K562 (cell line): ENCODE data around the gene LMO7. TPM values are rescaled to one million over a fixed set of nuclear protein-coding genes. Genes with fewer than 3 reads are reported as not detected.

Experiments
- ATAC-seq: fragments of 200-7000 bp; cut with Tn5 transposase; 3 replicates; pipeline ENCODE4 v1.9.1; 2020; ENCODE audit warnings: moderate library complexity
- BruUV-seq: library from RNA; stranded (reverse); fragments of 400-500 nt; replicated peaks from 2 replicates; lab custom pipeline; 2021; lab: Mats Ljungman, UMichigan
- CTCF ChIA-PET: fragments of 300-600 bp; formaldehyde crosslinking; extraction: SDS; loops from one replicate; lab custom pipeline; 2021; ENCODE audit warnings: low intra/inter-chr PET ratio; lab: Yijun Ruan, JAX
- POLR2A ChIA-PET: fragments of 300-600, 350-650 bp; sonication (Branson Sonifier 250); formaldehyde crosslinking; extraction: SDS; loops from one replicate; lab custom pipeline; 2021; ENCODE audit warnings: antibody characterized with exemption, inconsistent platforms; lab: Yijun Ruan, JAX
- DNase-seq, 4 experiments: peaks; one replicate each; pipeline versions ENCODE4 v3.0.0 to v3.0.0-alpha.2; 2011 to 2018; ENCODE audit warnings: low spot score in 3 of 4, mixed read lengths in 3 of 4; ENCODE audit errors: extremely low read depth in 1 of 4
- FAIRE-seq: peaks from 2 replicates; lab custom pipeline; 2011; peaks lifted over from hg19 to GRCh38; lab: Jason Lieb, UNC
- H2AFZ ChIP-seq: 2 replicates; pipeline ENCODE4 v1.6.0; 2011; ENCODE audit warnings: low read depth, low read length, control low read depth, inconsistent platforms
- H3K27ac ChIP-seq: fragments of 200-600 bp; 3 replicates; pipeline ENCODE4 v1.8.0; 2011; ENCODE audit warnings: low read depth, mild to moderate bottlenecking, control low read depth, inconsistent platforms, low read length, moderate library complexity, mixed read lengths; ENCODE audit errors: extremely low read depth
- H3K27me3 ChIP-seq, 2 experiments: fragments of 300-600 bp in 1 of 2; 2 replicates in 1 of 2; 3 replicates in 1 of 2; pipeline versions ENCODE4 v1.6.0 to v1.8.0; 2011; ENCODE audit warnings: inconsistent platforms in 2 of 2, low read length in 2 of 2, mild to moderate bottlenecking in 1 of 2, mixed read lengths in 1 of 2, moderate library complexity in 1 of 2; ENCODE audit not compliant: control insufficient read depth in 2 of 2, insufficient read depth in 2 of 2
- H3K36me3 ChIP-seq: fragments of 300-600 bp; 3 replicates; pipeline ENCODE4 v1.8.0; 2011; ENCODE audit warnings: mild to moderate bottlenecking, low read length, inconsistent platforms; ENCODE audit not compliant: control insufficient read depth, insufficient read depth
- H3K4me1 ChIP-seq, 2 experiments: fragments of 200-600 bp in 1 of 2; replicated peaks in 1 of 2; 2 replicates in 1 of 2; 3 replicates in 1 of 2; pipeline versions ENCODE4 v1.5.1 to v1.8.0; 2011; ENCODE audit warnings: inconsistent platforms in 2 of 2, low read length in 2 of 2, mild to moderate bottlenecking in 1 of 2, mixed read lengths in 1 of 2, moderate library complexity in 1 of 2; ENCODE audit not compliant: control insufficient read depth in 2 of 2, insufficient read depth in 2 of 2
- H3K4me2 ChIP-seq: 2 replicates; pipeline ENCODE4 v1.6.1; 2011; ENCODE audit warnings: low read length, control low read depth, inconsistent platforms, mixed read lengths; ENCODE audit not compliant: insufficient read depth
- H3K4me3 ChIP-seq: fragments of 200-600 bp; sonication (generic), shearing (Covaris generic); 2 replicates; pipeline ENCODE4 v1.5.1; 2016; ENCODE audit warnings: control low read depth, inconsistent platforms
- H3K79me2 ChIP-seq: fragments of 200-600 bp; 3 replicates; pipeline ENCODE4 v1.8.0; 2011; ENCODE audit warnings: low read length, inconsistent platforms; ENCODE audit not compliant: control insufficient read depth, insufficient read depth
- H3K9ac ChIP-seq, 2 experiments: 2 replicates each; pipeline versions ENCODE4 v1.6.0 to v1.6.1; 2011; ENCODE audit warnings: low read depth in 2 of 2, low read length in 2 of 2, control low read depth in 1 of 2, inconsistent platforms in 1 of 2, mild to moderate bottlenecking in 1 of 2, mixed read lengths in 1 of 2; ENCODE audit not compliant: insufficient read depth in 1 of 2
- H3K9me1 ChIP-seq: one replicate; pipeline ENCODE4 v1.6.0; 2011; ENCODE audit warnings: inconsistent platforms, mild to moderate bottlenecking, low read length, moderate library complexity; ENCODE audit not compliant: control insufficient read depth, insufficient read depth
- H3K9me3 ChIP-seq: replicated peaks from 2 replicates; pipeline ENCODE4 v1.5.1; 2011; ENCODE audit warnings: low read depth, low read length, inconsistent platforms; ENCODE audit not compliant: control insufficient read depth, insufficient read depth
- H4K20me1 ChIP-seq: replicated peaks from 2 replicates; pipeline ENCODE4 v1.6.1; 2011; ENCODE audit warnings: low read length, inconsistent platforms, mixed read lengths; ENCODE audit not compliant: control insufficient read depth, insufficient read depth
- ATF1 ChIP-seq, 2 experiments: fragments of 450-650 bp in 1 of 2; IDR thresholded peaks; 2 replicates each; pipeline ENCODE4 v1.6.1; 2016; ENCODE audit warnings: missing compliant biosample characterization in 1 of 2, missing genetic modification characterization in 1 of 2
- ETV1 ChIP-seq: fragments of 450-650 bp; conservative IDR thresholded peaks from 2 replicates; pipeline ENCODE4 v1.6.1; 2016; ENCODE audit warnings: missing genetic modification characterization, control low read depth, low read depth, missing compliant biosample characterization
- GABPA ChIP-seq: fragments of 200-800 bp; sonication (Bioruptor generic); conservative IDR thresholded peaks from 2 replicates; pipeline ENCODE4 v1.6.1; 2016; ENCODE audit warnings: low read depth, missing genetic modification characterization, missing compliant biosample characterization
- MECOM ChIP-seq: fragments of 250-450 bp; sonication (Bioruptor Pico); IDR thresholded peaks from 2 replicates; pipeline ENCODE4 v1.8.0; 2022; ENCODE audit warnings: inconsistent platforms
- OTX1 ChIP-seq: fragments of 450-650 bp; formaldehyde crosslinking; IDR thresholded peaks from 2 replicates; pipeline ENCODE4 v1.4.0; 2022; ENCODE audit warnings: mild to moderate bottlenecking
- ZNF311 ChIP-seq: fragments of 250-450 bp; sonication (Bioruptor Pico); IDR thresholded peaks from 2 replicates; pipeline ENCODE4 v1.4.0; 2020; ENCODE audit warnings: mild to moderate bottlenecking, moderate library complexity
- ZNF41 ChIP-seq: fragments of 250-450 bp; sonication (Bioruptor Pico); conservative IDR thresholded peaks from 2 replicates; pipeline ENCODE4 v1.4.0; 2020; ENCODE audit warnings: mild to moderate bottlenecking
- ZNF76 ChIP-seq: fragments of 250-450 bp; sonication (Bioruptor Pico); IDR thresholded peaks from 2 replicates; pipeline ENCODE4 v1.4.0; 2020; ENCODE audit warnings: mild to moderate bottlenecking, moderate library complexity, borderline replicate concordance
- ZNF785 ChIP-seq: fragments of 250-450 bp; sonication (Bioruptor Pico); IDR thresholded peaks from 2 replicates; pipeline ENCODE4 v1.4.0; 2020; ENCODE audit warnings: mild to moderate bottlenecking
- ZNF79 ChIP-seq: fragments of 250-450 bp; sonication (Bioruptor Pico); IDR thresholded peaks from 2 replicates; pipeline ENCODE4 v1.4.0; 2020; ENCODE audit warnings: low read depth, mild to moderate bottlenecking, moderate library complexity
- WGBS: fragments of 100-300 bp; shearing (Covaris generic); methylation state at CpG from one replicate; pipeline ENCODE4 v1.1.6; 2016; ENCODE audit warnings: low coverage, mixed read lengths; ENCODE audit not compliant: insufficient coverage; ENCODE audit errors: missing lambda C conversion rate; 5-methylcytosine and 5-hydroxymethylcytosine counted together
- in situ Hi-C: fragments of 300-500 bp; cut with MboI; formaldehyde crosslinking; loops from 4 replicates; pipeline ENCODE4 v1.15.0; 2018; ENCODE audit warnings: inconsistent platforms, mixed read lengths
- intact Hi-C: fragments of 100-400 bp; cut with micrococcal nuclease; formaldehyde crosslinking; loops from 2 replicates; pipeline ENCODE4 v1.14.2; 2022
- polyA plus RNA-seq, 8 experiments: library from polyadenylated mRNA; depleted of rRNA in 4 of 8; stranded (reverse) in 5 of 8; unstranded in 3 of 8; fragments of >200 nt; fragmentation: Nextera tagmentation in 2 of 8; fragmentation: Illumina TruSeq in 1 of 8; extraction: Ambion mirVana in 2 of 8; extraction: Trizol in 1 of 8; gene quantifications; 2 replicates each; pipeline versions ENCODE4 v1.2.1 to v1.2.3, GENCODE V29; 2011 to 2014; ENCODE audit warnings: inconsistent platforms in 1 of 8, missing spikeins in 1 of 8
- total RNA-seq, 7 experiments: library from RNA; depleted of rRNA in 6 of 7; stranded (reverse); fragments of >200 nt in 6 of 7; fragmentation: Illumina TruSeq in 2 of 7; extraction: Trizol in 2 of 7; gene quantifications; 2 replicates each; pipeline versions ENCODE4 v1.2.1 to v1.2.3, GENCODE V29; 2011 to 2021; ENCODE audit warnings: low replicate concordance in 1 of 7
- TF ChIP-seq, protein P1 (sequence below): fragments of 200-600 bp; sonication (generic); IDR thresholded peaks from one replicate; pipeline ENCODE4 v1.6.1; 2012; ENCODE audit warnings: mild to moderate bottlenecking, low read depth, low read length, inconsistent platforms

The LMO7 gene
- total and polyA plus RNA-seq, 9 of the 15 experiments (the other 6 are each of a cell fraction or from before 2014, with no cell fraction given): 0.42 to 4.3 (median 1.7) TPM

DNA sequence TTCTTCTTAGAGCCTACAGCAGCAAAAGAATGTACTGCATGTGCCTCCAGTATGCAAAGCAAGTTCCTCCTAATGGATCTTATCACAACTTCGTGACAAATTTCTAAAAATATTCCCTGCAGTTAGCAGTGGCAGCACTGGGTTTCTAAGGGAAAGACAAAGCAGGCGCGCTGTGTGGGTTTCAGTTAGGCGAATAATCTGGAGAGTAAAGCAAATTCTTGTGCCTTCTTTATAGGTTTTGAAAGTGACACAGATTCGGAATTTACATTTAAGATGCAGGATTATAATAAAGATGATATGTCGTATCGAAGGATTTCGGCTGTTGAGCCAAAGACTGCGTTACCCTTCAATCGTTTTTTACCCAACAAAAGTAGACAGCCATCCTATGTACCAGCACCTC lies 167.9 kb downstream of the LMO7 start:
- FAIRE-seq (no peak), ATAC-seq (no peak), DNase-seq (no peak)
- intact Hi-C loops: loop anchor here (5.0 kb wide), 1 partner anchor 107 kb away; no protein-coding TSS in a partner anchor
- ChIA-PET CTCF (no interaction called here), POLR2A (no interaction called here)
- Histone ChIP-seq H3K4me3 (no peak overlapping the region), H3K27ac (no peak overlapping the region), H3K4me2 (no peak overlapping the region), H3K4me1 (no peaks in the 10 kb centered on the region), H3K9me1 (no peaks in the 10 kb centered on the region), H4K20me1 (no peaks in the 10 kb centered on the region), H3K27me3 (peaks cover 0 to 4% of the 10 kb centered on the region in 2 experiments; a peak in 1 of 5 replicates), H3K9me3 (no peaks in the 10 kb centered on the region), H3K36me3 (no peaks in the 10 kb centered on the region), H3K79me2 (no peaks in the 10 kb centered on the region), H2AFZ (no peak overlapping the region), H3K9ac (no peak overlapping the region)
- WGBS: 35% methylated on average over 10 of the region's 10 CpGs
- BruUV-seq: no TSS peak
- in situ Hi-C loops: no loop called here
- TF ChIP-seq ZNF41: no peak
- TF ChIP-seq ZNF311 (CRISPR knock-in tag): no peak
- TF ChIP-seq ATF1 (CRISPR knock-in tag; IDR thresholded peaks at IDR 0.05): no peak
- TF ChIP-seq ATF1 (tag; IDR thresholded peaks at IDR 0.05): no peak
- no peak for TF ChIP-seq ETV1
- TF ChIP-seq, protein P1, sequence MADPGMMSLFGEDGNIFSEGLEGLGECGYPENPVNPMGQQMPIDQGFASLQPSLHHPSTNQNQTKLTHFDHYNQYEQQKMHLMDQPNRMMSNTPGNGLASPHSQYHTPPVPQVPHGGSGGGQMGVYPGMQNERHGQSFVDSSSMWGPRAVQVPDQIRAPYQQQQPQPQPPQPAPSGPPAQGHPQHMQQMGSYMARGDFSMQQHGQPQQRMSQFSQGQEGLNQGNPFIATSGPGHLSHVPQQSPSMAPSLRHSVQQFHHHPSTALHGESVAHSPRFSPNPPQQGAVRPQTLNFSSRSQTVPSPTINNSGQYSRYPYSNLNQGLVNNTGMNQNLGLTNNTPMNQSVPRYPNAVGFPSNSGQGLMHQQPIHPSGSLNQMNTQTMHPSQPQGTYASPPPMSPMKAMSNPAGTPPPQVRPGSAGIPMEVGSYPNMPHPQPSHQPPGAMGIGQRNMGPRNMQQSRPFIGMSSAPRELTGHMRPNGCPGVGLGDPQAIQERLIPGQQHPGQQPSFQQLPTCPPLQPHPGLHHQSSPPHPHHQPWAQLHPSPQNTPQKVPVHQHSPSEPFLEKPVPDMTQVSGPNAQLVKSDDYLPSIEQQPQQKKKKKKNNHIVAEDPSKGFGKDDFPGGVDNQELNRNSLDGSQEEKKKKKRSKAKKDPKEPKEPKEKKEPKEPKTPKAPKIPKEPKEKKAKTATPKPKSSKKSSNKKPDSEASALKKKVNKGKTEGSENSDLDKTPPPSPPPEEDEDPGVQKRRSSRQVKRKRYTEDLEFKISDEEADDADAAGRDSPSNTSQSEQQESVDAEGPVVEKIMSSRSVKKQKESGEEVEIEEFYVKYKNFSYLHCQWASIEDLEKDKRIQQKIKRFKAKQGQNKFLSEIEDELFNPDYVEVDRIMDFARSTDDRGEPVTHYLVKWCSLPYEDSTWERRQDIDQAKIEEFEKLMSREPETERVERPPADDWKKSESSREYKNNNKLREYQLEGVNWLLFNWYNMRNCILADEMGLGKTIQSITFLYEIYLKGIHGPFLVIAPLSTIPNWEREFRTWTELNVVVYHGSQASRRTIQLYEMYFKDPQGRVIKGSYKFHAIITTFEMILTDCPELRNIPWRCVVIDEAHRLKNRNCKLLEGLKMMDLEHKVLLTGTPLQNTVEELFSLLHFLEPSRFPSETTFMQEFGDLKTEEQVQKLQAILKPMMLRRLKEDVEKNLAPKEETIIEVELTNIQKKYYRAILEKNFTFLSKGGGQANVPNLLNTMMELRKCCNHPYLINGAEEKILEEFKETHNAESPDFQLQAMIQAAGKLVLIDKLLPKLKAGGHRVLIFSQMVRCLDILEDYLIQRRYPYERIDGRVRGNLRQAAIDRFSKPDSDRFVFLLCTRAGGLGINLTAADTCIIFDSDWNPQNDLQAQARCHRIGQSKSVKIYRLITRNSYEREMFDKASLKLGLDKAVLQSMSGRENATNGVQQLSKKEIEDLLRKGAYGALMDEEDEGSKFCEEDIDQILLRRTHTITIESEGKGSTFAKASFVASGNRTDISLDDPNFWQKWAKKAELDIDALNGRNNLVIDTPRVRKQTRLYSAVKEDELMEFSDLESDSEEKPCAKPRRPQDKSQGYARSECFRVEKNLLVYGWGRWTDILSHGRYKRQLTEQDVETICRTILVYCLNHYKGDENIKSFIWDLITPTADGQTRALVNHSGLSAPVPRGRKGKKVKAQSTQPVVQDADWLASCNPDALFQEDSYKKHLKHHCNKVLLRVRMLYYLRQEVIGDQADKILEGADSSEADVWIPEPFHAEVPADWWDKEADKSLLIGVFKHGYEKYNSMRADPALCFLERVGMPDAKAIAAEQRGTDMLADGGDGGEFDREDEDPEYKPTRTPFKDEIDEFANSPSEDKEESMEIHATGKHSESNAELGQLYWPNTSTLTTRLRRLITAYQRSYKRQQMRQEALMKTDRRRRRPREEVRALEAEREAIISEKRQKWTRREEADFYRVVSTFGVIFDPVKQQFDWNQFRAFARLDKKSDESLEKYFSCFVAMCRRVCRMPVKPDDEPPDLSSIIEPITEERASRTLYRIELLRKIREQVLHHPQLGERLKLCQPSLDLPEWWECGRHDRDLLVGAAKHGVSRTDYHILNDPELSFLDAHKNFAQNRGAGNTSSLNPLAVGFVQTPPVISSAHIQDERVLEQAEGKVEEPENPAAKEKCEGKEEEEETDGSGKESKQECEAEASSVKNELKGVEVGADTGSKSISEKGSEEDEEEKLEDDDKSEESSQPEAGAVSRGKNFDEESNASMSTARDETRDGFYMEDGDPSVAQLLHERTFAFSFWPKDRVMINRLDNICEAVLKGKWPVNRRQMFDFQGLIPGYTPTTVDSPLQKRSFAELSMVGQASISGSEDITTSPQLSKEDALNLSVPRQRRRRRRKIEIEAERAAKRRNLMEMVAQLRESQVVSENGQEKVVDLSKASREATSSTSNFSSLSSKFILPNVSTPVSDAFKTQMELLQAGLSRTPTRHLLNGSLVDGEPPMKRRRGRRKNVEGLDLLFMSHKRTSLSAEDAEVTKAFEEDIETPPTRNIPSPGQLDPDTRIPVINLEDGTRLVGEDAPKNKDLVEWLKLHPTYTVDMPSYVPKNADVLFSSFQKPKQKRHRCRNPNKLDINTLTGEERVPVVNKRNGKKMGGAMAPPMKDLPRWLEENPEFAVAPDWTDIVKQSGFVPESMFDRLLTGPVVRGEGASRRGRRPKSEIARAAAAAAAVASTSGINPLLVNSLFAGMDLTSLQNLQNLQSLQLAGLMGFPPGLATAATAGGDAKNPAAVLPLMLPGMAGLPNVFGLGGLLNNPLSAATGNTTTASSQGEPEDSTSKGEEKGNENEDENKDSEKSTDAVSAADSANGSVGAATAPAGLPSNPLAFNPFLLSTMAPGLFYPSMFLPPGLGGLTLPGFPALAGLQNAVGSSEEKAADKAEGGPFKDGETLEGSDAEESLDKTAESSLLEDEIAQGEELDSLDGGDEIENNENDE: no peak
- TF ChIP-seq GABPA (tag): no peak
- no peak for TF ChIP-seq OTX1
- TF ChIP-seq ZNF79 (CRISPR knock-in tag): no peak
- TF ChIP-seq ZNF785 (CRISPR knock-in tag): no peak
- no peak for TF ChIP-seq ZNF76 (CRISPR knock-in tag)
- no peak for TF ChIP-seq MECOM
